ENCODE results near the gene REV1. TPM values are rescaled to one million over a fixed set of nuclear protein-coding genes. Genes with fewer than 3 reads are reported as not detected.

Gene REV1
- total RNA-seq, result 7.9 and 10.8 TPM in 2 replicates

DNA sequence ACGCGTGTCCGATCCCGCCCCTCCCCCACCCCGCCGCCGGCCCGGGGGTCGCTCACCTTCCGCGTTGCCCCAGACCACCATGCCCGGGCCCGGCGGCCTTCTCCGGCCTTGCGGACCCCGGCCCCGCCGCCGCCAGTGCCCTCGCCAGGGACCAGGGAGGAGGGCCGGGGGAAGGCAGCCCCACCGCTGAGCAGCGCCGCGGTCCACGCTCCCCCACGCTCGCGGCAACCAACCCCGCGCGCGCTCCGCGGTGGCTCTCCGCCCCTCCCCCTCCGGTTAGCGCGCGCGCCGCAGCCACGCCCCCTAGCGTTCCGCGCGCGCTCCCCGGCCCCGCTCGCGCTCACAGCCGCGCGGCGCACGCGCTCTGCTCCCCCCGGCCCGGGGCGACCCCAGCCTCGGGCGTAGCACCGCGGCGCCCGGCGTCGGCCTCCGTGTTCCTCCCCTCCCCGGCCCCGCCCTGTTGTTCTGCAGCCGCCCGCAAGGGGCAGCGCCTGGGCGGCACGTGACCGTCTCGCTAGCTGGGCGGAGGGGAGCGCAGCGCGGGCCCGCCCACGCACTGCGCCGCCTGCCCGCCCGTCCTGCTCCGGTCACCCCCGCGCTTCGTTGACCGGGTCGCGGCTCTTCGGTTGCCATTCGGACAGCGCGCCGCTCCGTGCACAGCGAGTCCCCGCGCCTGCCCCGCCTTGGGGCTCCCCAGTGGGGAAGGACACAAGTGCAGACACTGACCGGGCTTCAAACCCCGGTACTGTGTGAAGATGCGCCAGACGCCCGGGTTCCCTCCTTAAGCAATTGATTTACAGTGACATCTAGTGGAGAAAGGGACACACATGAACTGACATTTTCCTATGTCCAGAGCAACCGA lies at the start of gene REV1:
REV1 (minus strand) TSS at position 257 of the 862 bp plus-strand sequence. CDS start 25,042 bp downstream, outside the sequence.

Other genes starting within 250 kb of the REV1 start
- gene LYG2, start 234.4 kb downstream of the REV1 start, total RNA-seq, result not detected in 2 replicates
- gene LYG1, start 188.8 kb downstream of the REV1 start, total RNA-seq, result 0.45 TPM in 1 of 2 replicates, not detected in the other
- 41.6 and 55.0 TPM in 2 replicates for gene TXNDC9, start 153.7 kb downstream of the REV1 start, total RNA-seq
- 9.6 and 14.3 TPM in 2 replicates for gene EIF5B, start 152.6 kb downstream of the REV1 start, total RNA-seq